ENCODE data around the gene PTPA. TPM values are rescaled to one million over a fixed set of nuclear protein-coding genes. Genes with fewer than 3 reads are reported as not detected.

The PTPA gene
- total RNA-seq, 1 donor from 2014 or later: 194 TPM

GRCh38 chr9:129080298-129080600, 31.0 kb upstream of the PTPA start:
- intact Hi-C loops (cut with DNase I): no loop called here
- no peak for ATAC-seq
- no peak for DNase-seq (ENCODE audit: missing footprints)

DNA sequence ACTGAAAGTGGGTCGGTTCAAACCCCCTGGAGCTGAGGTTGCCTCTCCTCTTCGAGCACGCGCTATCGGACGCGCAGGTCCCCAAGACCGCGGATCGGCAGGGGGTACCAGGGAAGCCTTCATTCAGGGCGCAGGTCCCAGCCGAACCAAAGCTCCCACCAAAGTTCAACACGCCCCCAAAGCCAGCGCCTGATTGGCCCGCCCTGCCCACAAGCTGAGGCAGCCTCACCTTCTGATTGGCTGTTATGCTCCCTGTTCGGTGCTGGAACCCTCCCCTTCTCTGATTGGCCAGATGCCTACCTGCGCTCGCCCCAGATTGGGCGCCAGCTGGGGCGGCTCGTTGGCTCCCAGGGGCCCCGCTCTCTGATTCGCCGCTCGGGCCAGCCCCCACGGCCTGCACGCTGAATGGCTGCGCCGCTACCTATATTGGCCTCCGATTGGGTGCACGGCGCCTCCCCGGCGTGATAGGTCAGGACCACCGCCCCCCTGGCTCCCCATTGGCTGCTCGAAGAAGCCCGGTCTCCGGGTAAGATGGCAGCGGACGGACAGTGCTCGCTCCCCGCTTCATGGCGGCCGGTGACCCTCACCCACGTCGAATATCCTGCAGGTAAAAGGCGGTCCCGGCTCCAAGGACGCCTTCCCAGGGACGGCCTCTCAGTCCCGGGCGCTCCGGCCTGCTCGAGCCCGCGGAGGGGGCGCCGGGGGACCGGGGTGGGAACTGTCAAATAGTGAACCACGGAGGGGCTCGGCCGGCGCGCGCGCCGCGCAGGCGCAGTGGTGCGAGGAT, 30.4 kb upstream of the PTPA start, which contains the start of gene DOLPP1:
Gene DOLPP1, plus strand, starts transcription at position 511 of the 787 bp plus-strand sequence. Its CDS starts 21 bp downstream, at position 532.
- intact Hi-C loops (cut with DNase I): no loop called here
- DNase-seq (ENCODE audit: missing footprints) (peak; percentile 100), ATAC-seq (peak; percentile 98)

DNA sequence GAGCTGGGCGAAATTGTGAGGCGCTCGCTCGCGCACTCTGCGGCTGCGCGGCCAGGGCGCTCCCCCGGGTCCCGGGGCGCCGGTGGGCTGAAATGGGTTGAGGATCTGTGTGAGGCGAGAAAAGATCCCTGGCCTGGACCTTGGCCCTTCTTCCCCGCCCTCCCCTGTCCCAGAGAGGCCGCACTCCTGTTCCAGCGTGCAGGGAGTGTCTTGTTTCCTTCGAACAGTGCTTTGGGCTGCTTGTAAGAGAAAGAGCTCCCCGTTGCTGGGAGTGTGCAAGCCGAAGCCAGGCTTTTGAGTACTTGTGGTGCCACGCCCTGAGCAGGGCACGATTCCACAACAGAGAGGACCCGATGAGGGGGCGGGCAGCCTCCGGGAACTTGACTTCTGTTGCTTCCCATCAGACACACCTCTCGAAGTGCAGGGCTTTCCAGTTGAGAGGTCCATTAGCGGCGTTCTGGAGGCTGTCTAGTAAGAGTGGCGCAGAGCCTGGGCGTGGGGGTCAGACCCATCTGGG, 29.8 kb upstream of the PTPA start:
- intact Hi-C loops (cut with DNase I): no loop called here
- DNase-seq (ENCODE audit: missing footprints) (no peak), ATAC-seq (no peak)

DNA sequence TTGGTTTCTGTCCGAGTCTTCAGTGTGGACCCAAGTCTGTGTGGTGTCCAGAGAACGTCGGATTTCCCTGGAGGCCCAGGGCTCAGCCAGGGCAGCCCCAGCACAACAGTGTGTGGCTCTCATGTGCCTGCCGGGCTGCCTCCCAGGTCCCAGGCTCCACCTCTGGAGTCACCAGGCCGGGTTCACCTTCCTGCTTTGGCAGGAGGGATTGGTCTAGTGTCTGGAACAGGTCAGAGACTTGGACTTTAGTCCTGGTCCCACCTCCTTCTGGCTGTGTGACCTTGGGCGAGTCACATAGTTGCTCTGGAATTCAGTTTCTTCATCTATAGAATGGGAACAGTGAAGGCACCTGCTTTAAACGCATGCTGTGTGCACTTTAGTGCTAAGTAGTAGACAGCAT, 27.1 kb upstream of the PTPA start:
- DNase-seq (ENCODE audit: missing footprints): no peak
- intact Hi-C loops (cut with DNase I): no loop called here
- ATAC-seq: no peak

- intact Hi-C loops (cut with DNase I): no loop called here
These were observed 22.0 kb upstream of the PTPA start for GRCh38 chr9:129089246-129089645.

GRCh38 chr9:129093602-129094386, 17.4 kb upstream of the PTPA start:
- ATAC-seq (no peak), DNase-seq (ENCODE audit: missing footprints) (no peak)
- intact Hi-C loops (cut with DNase I): no loop called here

More at GRCh38 chr9:129089246-129089645, 22.0 kb upstream of the PTPA start:
- ATAC-seq: no peak
- no peak for DNase-seq (ENCODE audit: missing footprints)

GRCh38 chr9:129094387-129095169, 16.6 kb upstream of the PTPA start:
- DNase-seq (ENCODE audit: missing footprints) (no peak), ATAC-seq (peak; percentile 44)
- intact Hi-C loops (cut with DNase I): no loop called here

GRCh38 chr9:129095170-129095667, 16.0 kb upstream of the PTPA start:
- DNase-seq (ENCODE audit: missing footprints) (peak; percentile 40), ATAC-seq (no peak)
- intact Hi-C loops (cut with DNase I): no loop called here

- ATAC-seq (no peak), DNase-seq (ENCODE audit: missing footprints) (peak; percentile 25)
- intact Hi-C loops (cut with DNase I): no loop called here
These were observed 15.3 kb upstream of the PTPA start for GRCh38 chr9:129095908-129096307.

- no peak for ATAC-seq
- DNase-seq (ENCODE audit: missing footprints): no peak
- intact Hi-C loops (cut with DNase I): no loop called here
These were observed 13.4 kb upstream of the PTPA start for GRCh38 chr9:129097671-129098306.

DNA sequence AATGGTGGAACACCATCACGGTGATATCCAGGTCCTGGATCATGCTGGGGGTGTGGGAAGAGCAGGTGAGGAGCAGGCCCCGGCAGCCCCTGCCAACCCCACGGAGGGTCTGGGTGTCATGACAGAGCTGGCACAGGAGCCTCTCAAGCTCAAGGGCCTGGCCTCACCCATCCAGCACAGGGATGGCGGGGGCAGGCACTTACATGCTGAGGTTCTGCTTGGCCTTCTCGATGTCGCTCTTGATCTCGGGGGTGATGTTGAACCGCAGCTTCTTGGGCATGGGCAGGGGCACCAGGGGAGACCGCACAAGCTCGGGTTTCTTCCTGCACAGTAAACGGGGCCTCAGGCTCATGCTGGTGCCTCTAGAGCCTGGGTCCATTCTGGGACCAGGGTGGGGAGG, 12.9 kb upstream of the PTPA start:
- intact Hi-C loops (cut with DNase I): no loop called here
- ATAC-seq (no peak), DNase-seq (ENCODE audit: missing footprints) (no peak)

- ATAC-seq (no peak), DNase-seq (ENCODE audit: missing footprints) (peak; percentile 60)
- intact Hi-C loops (cut with DNase I): no loop called here
These were observed 10.6 kb upstream of the PTPA start for GRCh38 chr9:129100383-129101169.

DNA sequence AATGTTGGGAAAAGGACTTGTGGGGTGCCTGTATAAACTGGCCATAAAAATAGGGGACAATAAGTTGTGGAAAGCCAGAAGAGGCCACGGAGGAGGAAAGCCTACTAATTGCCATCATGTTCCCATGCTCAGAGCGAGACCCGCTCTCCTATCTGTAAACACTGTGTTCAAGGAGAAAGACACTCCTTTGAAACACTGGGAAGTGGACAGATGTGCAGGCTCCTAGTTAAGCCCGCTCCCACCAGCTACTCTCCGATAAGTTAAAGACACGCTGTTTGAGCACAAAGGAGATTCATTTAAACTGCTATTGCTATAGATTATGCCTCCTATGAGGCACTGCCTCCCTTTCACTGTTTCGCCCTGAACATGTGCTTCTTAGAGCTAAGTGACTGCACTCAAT, 9.9 kb upstream of the PTPA start:
- intact Hi-C loops (cut with DNase I): no loop called here
- ATAC-seq (no peak), DNase-seq (ENCODE audit: missing footprints) (no peak)

DNA sequence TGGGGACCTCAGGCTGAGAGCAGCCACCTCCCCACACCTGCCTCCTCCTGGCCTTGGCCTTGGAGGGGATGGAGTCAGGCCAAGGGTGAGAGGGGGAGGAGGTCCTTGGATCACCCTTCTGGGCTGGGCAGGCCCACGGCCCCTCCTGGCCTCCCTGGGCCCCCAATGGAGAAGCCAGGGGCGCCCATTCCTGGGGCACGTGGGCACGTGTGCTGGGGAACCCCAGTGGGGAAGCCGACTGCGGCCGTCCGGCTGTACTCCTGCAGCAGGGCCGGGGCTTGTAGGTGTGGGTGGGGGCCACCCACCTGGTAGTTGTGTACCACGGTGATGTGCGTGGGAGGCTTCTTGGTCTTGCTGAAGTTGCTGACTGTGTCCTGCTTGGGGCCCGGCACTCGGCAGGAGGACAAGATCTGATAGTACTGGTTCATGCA, 9.1 kb upstream of the PTPA start:
- DNase-seq (ENCODE audit: missing footprints) (peak; percentile 25), ATAC-seq (no peak)
- intact Hi-C loops (cut with DNase I): no loop called here

DNA sequence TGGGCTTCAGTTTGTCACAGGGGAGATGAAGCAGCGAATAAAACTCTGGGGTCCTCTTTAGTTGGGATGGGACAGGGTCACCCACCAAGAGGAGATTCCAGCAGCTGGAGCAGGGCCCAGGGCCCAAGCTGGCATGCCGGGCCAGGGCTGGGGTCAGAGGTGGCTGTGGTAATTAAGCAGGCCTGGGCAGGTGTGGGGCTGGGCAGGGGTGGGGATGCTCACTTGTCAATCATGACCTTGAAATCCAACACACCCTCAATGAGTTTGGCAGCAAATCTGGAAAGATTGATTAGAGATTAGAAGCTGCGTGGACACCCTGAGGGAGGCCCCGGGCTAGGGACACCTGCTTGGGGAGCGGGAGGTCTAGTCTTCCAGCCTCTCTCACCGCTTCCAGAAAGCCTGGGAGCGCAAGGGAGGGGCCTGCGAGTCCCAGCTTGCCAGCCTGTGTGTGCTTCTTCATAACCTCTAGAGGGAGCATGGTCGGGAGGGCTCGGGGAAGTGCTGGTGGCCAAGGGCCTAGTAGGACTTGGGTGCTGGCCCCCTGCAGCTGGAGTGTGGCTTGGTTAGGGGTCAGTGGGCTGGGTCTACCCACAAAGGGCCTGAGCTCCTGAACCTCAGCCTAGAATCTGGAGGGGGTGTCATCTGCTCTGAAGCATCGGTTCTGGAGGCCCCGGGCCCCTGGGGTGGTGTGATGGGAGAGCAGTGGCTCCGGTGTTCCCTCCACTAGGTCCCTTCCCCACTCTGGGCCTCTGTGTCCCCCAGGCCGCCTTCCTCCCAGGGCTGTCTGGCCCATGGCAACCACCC, 8.2 kb upstream of the PTPA start:
- peak; percentile 34 for DNase-seq (ENCODE audit: missing footprints)
- peak; percentile 67 for ATAC-seq
- intact Hi-C loops (cut with DNase I): no loop called here

- ATAC-seq (no peak), DNase-seq (ENCODE audit: missing footprints) (no peak)
- intact Hi-C loops (cut with DNase I): no loop called here
These were observed 7.6 kb upstream of the PTPA start for GRCh38 chr9:129103595-129103965.

DNA sequence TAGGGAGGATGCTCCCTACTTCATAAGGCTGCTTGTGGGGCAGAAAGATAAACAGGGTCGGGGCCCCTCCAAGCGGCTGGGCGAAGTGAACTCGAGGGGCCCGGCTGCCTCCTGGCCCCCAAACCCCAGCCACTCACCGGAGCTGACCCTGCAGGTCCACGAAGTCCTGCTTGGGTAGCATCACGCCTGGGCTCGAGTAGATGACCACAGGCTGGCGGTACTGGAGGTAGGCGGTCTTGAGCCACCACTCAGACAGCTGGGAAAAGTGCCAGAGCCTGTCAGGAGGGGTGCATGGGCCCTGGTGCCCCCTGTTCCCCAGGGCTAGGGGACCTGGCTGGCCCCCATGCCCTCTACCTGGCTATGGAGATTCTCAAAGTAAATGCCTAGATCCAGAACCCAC, 7.2 kb upstream of the PTPA start:
- DNase-seq (ENCODE audit: missing footprints): no peak
- intact Hi-C loops (cut with DNase I): no loop called here
- ATAC-seq: no peak
